ENCODE measurements around the gene RALGPS1. TPM values are rescaled to one million over a fixed set of nuclear protein-coding genes. Genes with fewer than 3 reads are reported as not detected.

RALGPS1 gene
- total and polyA plus RNA-seq, 8 donors, result 4.7 to 150 (median 42.2) TPM

DNA sequence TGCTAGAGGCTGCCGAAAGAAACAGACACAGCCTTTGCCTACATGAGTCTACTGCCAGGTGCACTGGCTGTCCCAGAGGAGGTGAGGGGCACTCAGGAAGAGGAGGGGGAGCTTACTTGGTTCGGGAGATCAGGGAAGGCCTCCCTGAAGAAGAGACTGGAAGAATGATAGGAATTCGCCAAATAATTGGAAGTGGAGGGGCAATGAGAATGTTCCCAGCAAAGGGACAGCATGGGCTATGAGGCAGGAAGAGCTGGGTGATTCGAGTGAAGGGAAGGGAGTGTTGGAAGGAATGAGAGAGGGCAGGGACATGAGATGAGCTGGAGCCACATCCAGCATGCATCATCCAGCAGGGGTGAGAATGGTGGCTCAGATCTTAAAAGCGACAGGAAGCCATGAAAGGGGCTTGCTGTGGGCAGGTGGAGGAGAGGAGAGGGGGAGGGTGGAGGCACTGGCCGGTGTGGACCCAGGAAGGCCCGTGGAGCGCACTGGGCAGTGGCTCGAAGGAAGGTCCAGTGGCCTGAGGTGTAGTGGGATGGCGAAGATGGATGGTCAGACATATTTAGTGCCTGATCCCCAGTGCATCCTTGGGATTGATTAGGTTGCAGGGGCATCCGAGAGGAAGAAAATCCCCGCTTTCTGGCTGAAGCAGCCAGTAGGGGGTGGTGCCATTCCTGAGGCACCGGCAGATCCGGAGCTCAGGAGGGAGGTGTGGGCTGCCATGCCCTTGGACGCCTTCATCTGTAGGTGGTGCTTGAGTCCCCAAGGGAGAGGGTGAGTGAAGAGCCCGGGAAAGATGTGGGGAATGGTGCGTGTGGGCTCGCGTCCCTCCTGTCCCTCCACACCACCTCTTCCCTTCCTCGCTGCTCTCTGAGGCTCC lies 296.5 kb downstream of the RALGPS1 start:
- Histone ChIP-seq H3K9me3 (no peaks in the 10 kb centered on the region), H3K36me3 (peaks cover 0 to 7% (median 0%) of the 10 kb centered on the region in 4 donors), H3K4me1 (peaks cover 0 to 10% (median 8%) of the 10 kb centered on the region in 4 donors), H3K27me3 (no peaks in the 10 kb centered on the region), H3K4me3 (no peak overlapping the region), H3K27ac (no peak overlapping the region)
- WGBS, 5 donors, result 81 to 84% (median 83%) methylated on average over 20 of the region's 20 CpGs
- no peak for DNase-seq
- TF ChIP-seq EP300 (IDR thresholded peaks at IDR 0.05) (no peak), POLR2AphosphoS5 (IDR thresholded peaks at IDR 0.05) (no peak), POLR2A (IDR thresholded peaks at IDR 0.05) (no peak)
- TF ChIP-seq, protein P1, sequence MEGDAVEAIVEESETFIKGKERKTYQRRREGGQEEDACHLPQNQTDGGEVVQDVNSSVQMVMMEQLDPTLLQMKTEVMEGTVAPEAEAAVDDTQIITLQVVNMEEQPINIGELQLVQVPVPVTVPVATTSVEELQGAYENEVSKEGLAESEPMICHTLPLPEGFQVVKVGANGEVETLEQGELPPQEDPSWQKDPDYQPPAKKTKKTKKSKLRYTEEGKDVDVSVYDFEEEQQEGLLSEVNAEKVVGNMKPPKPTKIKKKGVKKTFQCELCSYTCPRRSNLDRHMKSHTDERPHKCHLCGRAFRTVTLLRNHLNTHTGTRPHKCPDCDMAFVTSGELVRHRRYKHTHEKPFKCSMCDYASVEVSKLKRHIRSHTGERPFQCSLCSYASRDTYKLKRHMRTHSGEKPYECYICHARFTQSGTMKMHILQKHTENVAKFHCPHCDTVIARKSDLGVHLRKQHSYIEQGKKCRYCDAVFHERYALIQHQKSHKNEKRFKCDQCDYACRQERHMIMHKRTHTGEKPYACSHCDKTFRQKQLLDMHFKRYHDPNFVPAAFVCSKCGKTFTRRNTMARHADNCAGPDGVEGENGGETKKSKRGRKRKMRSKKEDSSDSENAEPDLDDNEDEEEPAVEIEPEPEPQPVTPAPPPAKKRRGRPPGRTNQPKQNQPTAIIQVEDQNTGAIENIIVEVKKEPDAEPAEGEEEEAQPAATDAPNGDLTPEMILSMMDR (IDR thresholded peaks at IDR 0.05), result no peak
- intact Hi-C loops (cut with DNase I; ENCODE audit: low total_unique reads), result no loop called here

DNA sequence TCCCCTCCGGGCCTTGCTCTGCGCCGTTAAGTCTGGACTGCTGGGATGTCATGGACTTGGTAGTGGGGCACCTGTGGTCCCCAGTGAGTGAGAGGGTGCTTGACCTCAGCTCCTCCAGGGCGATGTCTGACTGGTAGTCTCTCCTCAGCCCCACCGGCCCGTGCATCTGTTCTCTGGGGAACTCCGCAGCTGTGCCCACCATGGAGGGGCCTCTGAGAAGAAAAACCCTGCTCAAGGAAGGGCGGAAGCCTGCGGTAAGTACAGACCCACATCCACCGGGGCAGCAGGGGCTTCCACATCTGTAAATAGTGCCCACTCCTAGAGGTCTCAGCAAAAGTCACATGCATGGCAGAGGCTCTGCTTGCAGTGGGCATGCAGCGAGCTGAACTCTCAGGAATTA lies 297.4 kb downstream of the RALGPS1 start:
- Histone ChIP-seq H3K4me1 (peaks cover 0 to 10% (median 8%) of the 10 kb centered on the region in 4 donors), H3K9me3 (no peaks in the 10 kb centered on the region), H3K4me3 (no peak overlapping the region), H3K27me3 (no peaks in the 10 kb centered on the region), H3K27ac (no peak overlapping the region), H3K36me3 (peaks cover 0 to 7% (median 0%) of the 10 kb centered on the region in 4 donors)
- intact Hi-C loops (cut with DNase I; ENCODE audit: low total_unique reads), result no loop called here
- TF ChIP-seq EP300 (IDR thresholded peaks at IDR 0.05), result no peak
- no peak for TF ChIP-seq POLR2AphosphoS5 (IDR thresholded peaks at IDR 0.05)
- no peak for TF ChIP-seq POLR2A (IDR thresholded peaks at IDR 0.05)
- TF ChIP-seq, protein P1 (IDR thresholded peaks at IDR 0.05), result no peak
- no peak for DNase-seq
- WGBS, 5 donors, result 87 to 95% (median 95%) methylated on average over 5 to 11 of the region's 11 CpGs

DNA sequence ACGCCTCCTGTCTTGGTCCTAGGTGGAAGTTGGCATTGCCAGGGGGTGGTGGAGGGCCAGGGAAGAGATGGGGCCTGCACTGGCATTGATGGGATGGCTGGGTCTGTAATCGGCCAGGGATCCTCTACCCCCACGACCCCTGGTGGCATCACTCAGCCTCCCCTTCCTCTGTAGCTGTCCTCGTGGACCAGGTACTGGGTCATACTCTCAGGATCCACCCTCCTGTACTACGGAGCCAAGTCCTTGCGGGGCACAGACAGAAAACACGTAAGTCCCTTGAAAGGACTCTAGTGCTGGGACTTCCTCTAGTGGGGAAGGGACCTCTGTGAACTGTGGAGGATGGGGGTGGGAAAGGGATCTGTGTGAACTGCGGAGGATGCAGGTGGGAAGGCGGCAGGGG lies 297.9 kb downstream of the RALGPS1 start:
- no peak for DNase-seq
- H3K36me3 ChIP-seq, result peaks cover 0 to 7% (median 0%) of the 10 kb centered on the region in 4 donors

DNA sequence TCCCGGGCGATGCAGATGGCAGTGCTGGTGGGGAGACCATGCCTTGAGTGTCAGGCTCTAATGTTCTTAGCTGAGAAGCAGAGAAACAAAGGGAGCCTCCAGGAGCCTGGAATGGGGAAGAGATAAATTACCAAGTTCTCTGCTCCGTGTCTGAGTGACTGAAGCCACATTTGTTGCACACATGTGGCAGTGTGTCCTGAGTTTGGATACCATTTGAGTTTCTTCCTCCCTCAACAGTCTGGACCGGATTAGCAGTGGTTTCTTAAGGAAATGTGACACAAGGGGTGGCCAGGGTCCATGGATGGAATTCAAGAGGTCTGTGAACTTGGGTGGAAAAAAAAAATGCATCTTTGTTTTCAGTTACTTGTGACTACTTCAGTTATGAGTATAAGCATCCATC lies 299.3 kb downstream of the RALGPS1 start:
- TF ChIP-seq, protein P1 (IDR thresholded peaks at IDR 0.05), result no peak
- no peak for TF ChIP-seq POLR2AphosphoS5 (IDR thresholded peaks at IDR 0.05)
- TF ChIP-seq EP300 (IDR thresholded peaks at IDR 0.05), result no peak
- TF ChIP-seq POLR2A (IDR thresholded peaks at IDR 0.05), result no peak
- H3K36me3 ChIP-seq, result peaks cover 0 to 11% (median 3%) of the 10 kb centered on the region in 4 donors
- H3K27ac ChIP-seq, result no peak overlapping the region
- no peaks in the 10 kb centered on the region for H3K9me3 ChIP-seq
- no peak overlapping the region for H3K4me3 ChIP-seq
- intact Hi-C loops (cut with DNase I; ENCODE audit: low total_unique reads), result no loop called here
- WGBS, 5 donors, result 68 to 87% (median 75%) methylated on average over 4 of the region's 4 CpGs
- DNase-seq, result no peak
- H3K27me3 ChIP-seq, result no peaks in the 10 kb centered on the region
- H3K4me1 ChIP-seq, result peaks cover 0 to 10% (median 8%) of the 10 kb centered on the region in 4 donors

More for the DNA sequence above, 297.9 kb downstream of the RALGPS1 start:
- Histone ChIP-seq H3K27me3 (no peaks in the 10 kb centered on the region), H3K4me1 (peaks cover 0 to 10% (median 8%) of the 10 kb centered on the region in 4 donors), H3K27ac (no peak overlapping the region), H3K9me3 (no peaks in the 10 kb centered on the region), H3K4me3 (no peak overlapping the region)
- TF ChIP-seq POLR2A (IDR thresholded peaks at IDR 0.05) (no peak), EP300 (IDR thresholded peaks at IDR 0.05) (no peak), POLR2AphosphoS5 (IDR thresholded peaks at IDR 0.05) (no peak)
- TF ChIP-seq, protein P1 (IDR thresholded peaks at IDR 0.05), result no peak
- intact Hi-C loops (cut with DNase I; ENCODE audit: low total_unique reads), result no loop called here
- WGBS, 5 donors, result 80 to 88% (median 86%) methylated on average over 9 of the region's 9 CpGs
